Uterus (tissue), 4 donors: Measurements from ENCODE around the gene TMEM130. TPM values are rescaled to one million over a fixed set of nuclear protein-coding genes. Genes with fewer than 3 reads are reported as not detected.

ENCODE experiments used
- DNase-seq, 2 donors: peaks; one replicate each; pipeline ENCODE4 v3.0.0-alpha.2; 2019 to 2020
- H3K27ac ChIP-seq, 2 donors: fragments of 200-600 bp; sonication (generic); 1 replicate in 1 of 2; 2 replicates in 1 of 2; pipeline ENCODE4 v1.5.1; 2016 to 2018
- H3K27me3 ChIP-seq, 2 donors: fragments of 200-600 bp; sonication (generic); one replicate each; pipeline ENCODE4 v1.5.1; 2018 to 2019; ENCODE audit warnings: control low read depth in 1 of 2
- H3K36me3 ChIP-seq, 2 donors: fragments of 200-600 bp; sonication (generic); one replicate each; pipeline ENCODE4 v1.5.1; 2019; ENCODE audit warnings: control low read depth in 1 of 2
- H3K4me1 ChIP-seq, 2 donors: fragments of 200-600 bp; sonication (generic); one replicate each; pipeline ENCODE4 v1.5.1; 2018 to 2019; ENCODE audit warnings: control low read depth in 1 of 2
- H3K4me3 ChIP-seq, 2 donors: fragments of 200-600 bp; sonication (generic); 1 replicate in 1 of 2; 2 replicates in 1 of 2; pipeline ENCODE4 v1.5.1; 2018 to 2019; ENCODE audit warnings: mild to moderate bottlenecking in 1 of 2
- H3K9me3 ChIP-seq, 2 donors: fragments of 200-600 bp; sonication (generic); one replicate each; pipeline ENCODE4 v1.5.1; 2019; ENCODE audit warnings: control low read depth in 1 of 2
- CTCF ChIP-seq, 4 experiments: fragments of 200-600 bp in 2 of 4; fragments of 450-650 bp in 2 of 4; sonication (generic) in 2 of 4; IDR thresholded peaks; one replicate each; pipeline ENCODE4 v1.5.1; 2016 to 2019; ENCODE audit warnings: antibody characterized with exemption in 4 of 4, mild to moderate bottlenecking in 2 of 4, moderate library complexity in 1 of 4
- POLR2A ChIP-seq, 2 donors: fragments of 450-650 bp; IDR thresholded peaks; one replicate each; pipeline ENCODE4 v1.6.1; 2016; ENCODE audit warnings: antibody characterized with exemption in 2 of 2, mild to moderate bottlenecking in 1 of 2, moderate library complexity in 1 of 2
- intact Hi-C: fragments of 100-400 bp; cut with DNase I; formaldehyde crosslinking; loops from one replicate; pipeline ENCODE4 v1.15.1; 2023; ENCODE audit warnings: low total_unique reads
- total RNA-seq, 4 donors: library from RNA; depleted of rRNA in 3 of 4; stranded (reverse); fragments of >200 nt in 3 of 4; gene quantifications; one replicate each; pipeline versions ENCODE4 v1.1.0 to v1.2.4, GENCODE V29; 2014 to 2023
- donor health status: DM: yes; HTN: yes; CAD: no.

TMEM130 gene
- total RNA-seq, 4 donors from 2014 or later, result 3.5 to 3.9 TPM; not detected in 2

GRCh38 chr7:98910427-98910826 is 40.6 kb upstream of the TMEM130 start:
- TF ChIP-seq CTCF (IDR thresholded peaks at IDR 0.05), result no peak
- TF ChIP-seq POLR2A (IDR thresholded peaks at IDR 0.05), result no peak
- no peaks in the 10 kb centered on the region for H3K36me3 ChIP-seq

GRCh38 chr7:98909487-98909886 is 39.7 kb upstream of the TMEM130 start:
- Histone ChIP-seq H3K27ac (no peak overlapping the region), H3K27me3 (no peaks in the 10 kb centered on the region), H3K36me3 (no peaks in the 10 kb centered on the region), H3K4me1 (no peaks in the 10 kb centered on the region), H3K4me3 (no peak overlapping the region), H3K9me3 (no peaks in the 10 kb centered on the region)
- intact Hi-C loops, result no loop called here
- TF ChIP-seq POLR2A (IDR thresholded peaks at IDR 0.05) (no peak), CTCF (IDR thresholded peaks at IDR 0.05) (no peak)
- DNase-seq, result no peak

More at GRCh38 chr7:98910427-98910826, 40.6 kb upstream of the TMEM130 start:
- Histone ChIP-seq H3K9me3 (no peaks in the 10 kb centered on the region), H3K4me3 (no peak overlapping the region), H3K27ac (no peak overlapping the region), H3K4me1 (no peaks in the 10 kb centered on the region), H3K27me3 (no peaks in the 10 kb centered on the region)
- intact Hi-C loops, result no loop called here
- DNase-seq, result no peak

- H3K4me1 ChIP-seq, result no peaks in the 10 kb centered on the region
- H3K9me3 ChIP-seq, result no peaks in the 10 kb centered on the region
- TF ChIP-seq POLR2A (IDR thresholded peaks at IDR 0.05) (no peak), CTCF (IDR thresholded peaks at IDR 0.05) (no peak)
- H3K4me3 ChIP-seq, result no peak overlapping the region
- H3K36me3 ChIP-seq, result no peaks in the 10 kb centered on the region
- no peak for DNase-seq
- intact Hi-C loops, result no loop called here
- no peak overlapping the region for H3K27ac ChIP-seq
- H3K27me3 ChIP-seq, result no peaks in the 10 kb centered on the region
These were observed 38.8 kb upstream of the TMEM130 start for GRCh38 chr7:98908585-98908984.

GRCh38 chr7:98907570-98907969 is 37.8 kb upstream of the TMEM130 start:
- intact Hi-C loops, result no loop called here

GRCh38 chr7:98903246-98903645 is 33.4 kb upstream of the TMEM130 start:
- no peaks in the 10 kb centered on the region for H3K9me3 ChIP-seq
- no peaks in the 10 kb centered on the region for H3K4me1 ChIP-seq
- intact Hi-C loops, result no loop called here
- no peak overlapping the region for H3K4me3 ChIP-seq
- no peak overlapping the region for H3K27ac ChIP-seq
- no peak for TF ChIP-seq CTCF (IDR thresholded peaks at IDR 0.05)
- no peak for TF ChIP-seq POLR2A (IDR thresholded peaks at IDR 0.05)
- DNase-seq, result no peak
- no peaks in the 10 kb centered on the region for H3K27me3 ChIP-seq
- no peaks in the 10 kb centered on the region for H3K36me3 ChIP-seq

More at GRCh38 chr7:98907570-98907969, 37.8 kb upstream of the TMEM130 start:
- Histone ChIP-seq H3K4me1 (no peaks in the 10 kb centered on the region), H3K36me3 (no peaks in the 10 kb centered on the region), H3K9me3 (no peaks in the 10 kb centered on the region), H3K4me3 (no peak overlapping the region), H3K27me3 (no peaks in the 10 kb centered on the region), H3K27ac (no peak overlapping the region)
- no peak for TF ChIP-seq POLR2A (IDR thresholded peaks at IDR 0.05)
- TF ChIP-seq CTCF (IDR thresholded peaks at IDR 0.05), result no peak
- no peak for DNase-seq
